Measurements from ENCODE around the gene GSC2.

GRCh38 chr22:19134176-19134831 is 15.8 kb downstream of the GSC2 start:
- no peak for TF ChIP-seq CTCF (IDR thresholded peaks at IDR 0.05)
- TF ChIP-seq POLR2A (IDR thresholded peaks at IDR 0.05) = no peak

All from adrenal gland (tissue), 5 donors.